Measurements from ENCODE around the gene CCDC74A. TPM values are rescaled to one million over a fixed set of nuclear protein-coding genes. Genes with fewer than 3 reads are reported as not detected.

Gene CCDC74A
- total RNA-seq, 1 experiment from 2014 or later = 7.8 TPM

Other genes starting within 250 kb of the CCDC74A start
- not detected in 2 replicates for gene RAB6D, start 163.7 kb upstream of the CCDC74A start, total RNA-seq (2014; rRNA removed; shearing (Covaris generic); ENCODE audit: low replicate concordance)
- gene TUBA3D, start 51.8 kb upstream of the CCDC74A start, total RNA-seq (2014; rRNA removed; shearing (Covaris generic); ENCODE audit: low replicate concordance) = not detected in 2 replicates
- 119 and 342 TPM in 2 replicates for gene MZT2A, start 35.5 kb upstream of the CCDC74A start, total RNA-seq (2014; rRNA removed; shearing (Covaris generic); ENCODE audit: low replicate concordance)

Data from Karpas-422 (cell line).